ENCODE measurements around the gene GFPT2. TPM values are rescaled to one million over a fixed set of nuclear protein-coding genes. Genes with fewer than 3 reads are reported as not detected.
A peak's percentile ranks its signal among the peaks of the same experiment; 100 is the strongest.

Gene GFPT2
- total RNA-seq, 1 donor: 28.9 TPM

DNA sequence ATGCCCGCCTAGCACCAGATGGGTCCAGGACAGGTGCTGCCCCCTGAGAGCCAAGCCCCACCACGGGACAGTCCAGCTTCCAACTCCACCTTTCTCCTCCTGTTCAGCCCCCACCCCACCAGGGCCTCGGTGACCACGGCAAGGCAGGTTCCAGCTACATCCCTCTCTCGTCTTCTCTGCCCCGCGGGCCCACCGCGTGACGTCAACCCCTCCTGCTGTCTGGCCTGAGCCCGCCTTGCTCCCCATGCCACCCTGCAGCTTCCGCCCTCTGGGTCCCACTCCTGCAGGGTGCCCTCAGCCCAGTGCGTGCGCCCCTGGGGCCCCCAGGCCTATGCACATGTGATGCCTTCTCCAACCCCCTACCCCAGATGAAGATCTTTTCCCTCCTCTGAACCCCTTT lies 6.8 kb downstream of the GFPT2 start:
- TF ChIP-seq, protein P1, sequence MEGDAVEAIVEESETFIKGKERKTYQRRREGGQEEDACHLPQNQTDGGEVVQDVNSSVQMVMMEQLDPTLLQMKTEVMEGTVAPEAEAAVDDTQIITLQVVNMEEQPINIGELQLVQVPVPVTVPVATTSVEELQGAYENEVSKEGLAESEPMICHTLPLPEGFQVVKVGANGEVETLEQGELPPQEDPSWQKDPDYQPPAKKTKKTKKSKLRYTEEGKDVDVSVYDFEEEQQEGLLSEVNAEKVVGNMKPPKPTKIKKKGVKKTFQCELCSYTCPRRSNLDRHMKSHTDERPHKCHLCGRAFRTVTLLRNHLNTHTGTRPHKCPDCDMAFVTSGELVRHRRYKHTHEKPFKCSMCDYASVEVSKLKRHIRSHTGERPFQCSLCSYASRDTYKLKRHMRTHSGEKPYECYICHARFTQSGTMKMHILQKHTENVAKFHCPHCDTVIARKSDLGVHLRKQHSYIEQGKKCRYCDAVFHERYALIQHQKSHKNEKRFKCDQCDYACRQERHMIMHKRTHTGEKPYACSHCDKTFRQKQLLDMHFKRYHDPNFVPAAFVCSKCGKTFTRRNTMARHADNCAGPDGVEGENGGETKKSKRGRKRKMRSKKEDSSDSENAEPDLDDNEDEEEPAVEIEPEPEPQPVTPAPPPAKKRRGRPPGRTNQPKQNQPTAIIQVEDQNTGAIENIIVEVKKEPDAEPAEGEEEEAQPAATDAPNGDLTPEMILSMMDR (IDR thresholded peaks at IDR 0.05; ENCODE audit: insufficient read depth, low read depth, low read length): no peak
- no peak for DNase-seq (ENCODE audit: low read depth)

DNA sequence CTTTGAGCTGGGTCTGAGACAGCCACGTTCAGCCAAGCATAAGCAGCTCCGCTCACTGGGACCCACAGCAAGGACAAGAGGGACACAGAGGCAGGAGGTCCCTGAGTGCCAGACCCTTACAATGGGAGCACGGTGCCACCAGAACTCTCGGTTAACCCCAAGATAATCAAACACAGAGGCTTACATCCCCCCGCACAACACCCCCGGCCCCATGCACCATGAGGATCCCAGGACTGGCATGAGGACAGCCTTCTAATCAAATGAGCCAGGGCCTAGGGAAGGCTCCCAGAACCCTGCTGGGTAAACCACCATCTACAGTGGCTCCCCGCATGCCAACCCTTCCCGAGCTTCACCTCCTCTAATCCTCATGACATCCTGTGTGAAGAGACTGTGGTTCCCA lies 7.4 kb downstream of the GFPT2 start:
- no peak overlapping the region for H3K4me3 ChIP-seq (ENCODE audit: low read depth, low read length)
- no peak for DNase-seq (ENCODE audit: low read depth)
- TF ChIP-seq, protein P1 (IDR thresholded peaks at IDR 0.05; ENCODE audit: insufficient read depth, low read depth, low read length): no peak

More for the DNA sequence above, 6.8 kb downstream of the GFPT2 start:
- no peak overlapping the region for H3K4me3 ChIP-seq (ENCODE audit: low read depth, low read length)

DNA sequence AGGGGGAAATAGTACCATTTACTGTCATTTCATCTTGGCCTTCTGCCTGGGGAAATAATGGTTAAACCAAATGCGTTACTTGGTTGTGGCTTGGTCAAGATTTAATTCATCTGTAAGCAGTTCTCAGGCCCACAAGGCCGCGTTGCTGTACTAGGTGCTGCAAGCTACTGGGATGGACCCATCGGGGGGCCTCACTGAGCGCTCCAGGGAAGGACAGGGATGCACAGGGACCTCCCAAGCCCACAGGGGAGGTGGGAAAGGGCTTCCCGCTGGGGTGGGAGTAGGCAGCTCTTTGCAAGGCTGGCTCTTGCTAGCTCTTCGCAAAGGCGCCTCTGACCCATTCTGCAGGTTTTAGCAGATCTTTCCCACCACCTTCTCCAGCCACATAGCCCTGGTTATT lies 8.0 kb downstream of the GFPT2 start:
- DNase-seq (ENCODE audit: low read depth): no peak
- TF ChIP-seq, protein P1 (IDR thresholded peaks at IDR 0.05; ENCODE audit: insufficient read depth, low read depth, low read length): no peak
- H3K4me3 ChIP-seq (ENCODE audit: low read depth, low read length): no peak overlapping the region

DNA sequence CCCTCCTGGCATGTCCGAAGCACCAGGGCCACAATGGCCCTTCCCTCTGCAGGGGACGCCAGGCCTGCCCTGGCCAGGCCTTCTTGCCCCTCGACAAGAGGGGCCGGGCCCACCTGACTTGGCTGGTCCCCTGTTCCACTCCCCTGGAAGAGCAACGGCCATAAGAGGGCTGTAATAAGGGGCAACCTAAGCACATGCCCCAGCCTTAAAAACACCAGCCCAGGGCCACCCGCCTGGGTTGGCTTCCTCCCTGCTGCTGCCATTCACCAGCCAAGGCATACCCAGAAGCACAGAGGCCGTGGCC lies 8.5 kb downstream of the GFPT2 start:
- no peak for DNase-seq (ENCODE audit: low read depth)
- TF ChIP-seq, protein P1 (IDR thresholded peaks at IDR 0.05; ENCODE audit: insufficient read depth, low read depth, low read length): no peak
- H3K4me3 ChIP-seq (ENCODE audit: low read depth, low read length): no peak overlapping the region

DNA sequence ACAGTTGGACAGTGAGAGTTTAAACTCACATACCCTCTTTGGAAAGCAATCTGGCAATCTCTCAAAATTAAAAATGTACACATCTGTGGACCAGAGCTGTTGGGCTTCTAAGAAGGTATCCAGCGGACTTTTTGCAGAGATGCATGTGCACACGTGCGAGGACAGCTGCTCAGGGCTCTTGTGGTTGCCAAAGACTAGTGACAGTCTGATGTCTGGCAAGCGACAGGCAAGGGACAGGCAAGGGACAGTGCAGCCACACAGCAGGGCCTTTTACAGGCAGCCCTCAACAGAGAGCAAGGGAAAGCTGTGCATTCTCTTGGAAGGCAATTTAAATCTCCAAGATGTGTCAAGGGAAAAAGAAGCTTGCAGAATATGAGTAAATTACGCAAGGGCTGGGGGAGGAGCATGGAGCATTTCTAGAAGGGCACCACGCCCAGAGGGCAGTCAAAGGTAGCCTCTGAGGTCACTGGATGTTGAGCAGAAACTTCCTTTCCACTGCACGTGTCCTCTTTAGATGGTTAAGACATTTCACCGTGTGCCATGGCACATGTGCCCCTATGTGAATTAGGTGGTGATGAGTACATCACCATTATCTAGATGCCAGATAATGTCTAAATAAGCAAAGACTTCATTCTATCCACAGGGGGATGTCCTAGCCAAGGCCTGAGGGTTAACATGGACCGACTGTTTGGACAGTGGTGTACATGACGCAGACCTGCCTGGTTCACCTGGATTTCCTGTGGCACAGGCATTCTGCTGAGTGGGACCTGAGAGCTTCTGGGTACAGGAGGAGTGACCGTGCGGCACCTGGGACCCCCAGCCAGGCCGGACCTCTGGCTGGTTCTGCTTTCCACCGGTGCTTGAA lies 9.1 kb downstream of the GFPT2 start:
- TF ChIP-seq, protein P1 (IDR thresholded peaks at IDR 0.05; ENCODE audit: insufficient read depth, low read depth, low read length): no peak
- H3K4me3 ChIP-seq (ENCODE audit: low read depth, low read length): no peak overlapping the region
- peak; percentile 86 for DNase-seq (ENCODE audit: low read depth)

GRCh38 chr5:180343110-180343830 lies 9.9 kb downstream of the GFPT2 start:
- peak; percentile 61 for DNase-seq (ENCODE audit: low read depth)
- H3K4me3 ChIP-seq (ENCODE audit: low read depth, low read length): no peak overlapping the region
- TF ChIP-seq, protein P1 (IDR thresholded peaks at IDR 0.05; ENCODE audit: insufficient read depth, low read depth, low read length): no peak
